ENCODE results near the gene CNPY2. TPM values are rescaled to one million over a fixed set of nuclear protein-coding genes. Genes with fewer than 3 reads are reported as not detected.
"Not testable (repeated sequence)": the region's sequence is repeated elsewhere in the genome, so short reads cannot be mapped to it uniquely, and the experiment has no call there.

Gene CNPY2
- total RNA-seq, 1 donor from 2014 or later, result 203 TPM

DNA sequence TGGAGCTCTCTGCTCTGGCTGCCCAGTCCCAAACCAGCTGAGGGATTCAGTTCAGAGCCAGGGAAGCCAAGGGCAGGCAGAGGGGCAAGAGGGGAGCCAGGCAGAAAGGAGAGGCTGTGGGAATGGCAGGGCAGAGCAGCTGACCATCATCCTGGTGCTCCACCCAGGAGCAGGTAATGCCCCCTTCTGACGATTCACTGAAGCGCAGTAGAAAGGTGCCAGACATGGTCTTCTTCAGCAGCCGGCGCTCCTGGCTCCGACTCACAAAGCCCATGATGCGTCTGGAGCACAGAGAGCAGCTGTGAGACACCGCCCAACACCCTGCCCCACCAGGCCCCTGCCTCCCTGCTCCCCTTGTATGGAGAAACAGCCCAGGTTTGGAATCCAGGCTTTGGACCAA lies 30.9 kb upstream of the CNPY2 start:
- H3K36me3 Mint-ChIP-seq (ENCODE audit: low read depth, unreplicated experiment), result peaks cover 46% of the 10 kb centered on the region
- H3K27me3 Mint-ChIP-seq (ENCODE audit: unreplicated experiment), result no peaks in the 10 kb centered on the region
- H3K27ac Mint-ChIP-seq (ENCODE audit: unreplicated experiment), result no peak overlapping the region
- H3K4me3 Mint-ChIP-seq (ENCODE audit: unreplicated experiment), result no peak overlapping the region
- no peaks in the 10 kb centered on the region for H3K9me3 Mint-ChIP-seq (ENCODE audit: unreplicated experiment)
- DNase-seq (ENCODE audit: low spot score), result no peak
- TF ChIP-seq CTCF (IDR thresholded peaks at IDR 0.05; ENCODE audit: unreplicated experiment), result no peak
- H3K4me1 Mint-ChIP-seq (ENCODE audit: unreplicated experiment), result peaks cover 13% of the 10 kb centered on the region

GRCh38 chr12:56342290-56342689 lies 26.5 kb upstream of the CNPY2 start:
- peaks cover 15% of the 10 kb centered on the region for H3K4me1 Mint-ChIP-seq (ENCODE audit: unreplicated experiment)
- not testable (repeated sequence) for H3K27ac Mint-ChIP-seq (ENCODE audit: unreplicated experiment); H3K9me3 Mint-ChIP-seq (ENCODE audit: unreplicated experiment); H3K4me3 Mint-ChIP-seq (ENCODE audit: unreplicated experiment); H3K27me3 Mint-ChIP-seq (ENCODE audit: unreplicated experiment); DNase-seq (ENCODE audit: low spot score)
- H3K36me3 Mint-ChIP-seq (ENCODE audit: low read depth, unreplicated experiment), result peaks cover 18% of the 10 kb centered on the region

DNA sequence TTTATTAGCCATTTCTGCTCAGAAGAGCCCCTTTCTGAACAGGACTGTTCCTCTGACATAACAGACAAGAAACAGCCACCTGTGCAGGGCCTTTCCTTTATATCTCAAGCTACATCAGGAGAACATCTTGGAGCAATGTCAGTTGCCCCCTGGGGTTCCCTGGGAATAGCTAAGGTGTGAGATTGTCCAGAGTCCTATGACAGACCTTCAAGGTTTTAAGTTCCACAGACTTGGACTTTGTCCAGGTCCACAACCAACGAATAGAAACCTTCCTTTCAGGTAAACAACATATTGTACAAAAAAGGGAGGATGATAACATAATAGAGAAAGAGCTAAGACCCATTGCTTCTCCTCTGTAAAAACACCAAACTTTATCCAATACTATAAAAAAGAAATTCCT lies 25.8 kb upstream of the CNPY2 start:
- Mint-ChIP-seq H3K36me3 (ENCODE audit: low read depth, unreplicated experiment) (peaks cover 18% of the 10 kb centered on the region), H3K27me3 (ENCODE audit: unreplicated experiment) (peaks cover 5% of the 10 kb centered on the region), H3K27ac (ENCODE audit: unreplicated experiment) (no peak overlapping the region), H3K4me3 (ENCODE audit: unreplicated experiment) (no peak overlapping the region), H3K9me3 (ENCODE audit: unreplicated experiment) (no peaks in the 10 kb centered on the region), H3K4me1 (ENCODE audit: unreplicated experiment) (peaks cover 18% of the 10 kb centered on the region)
- no peak for TF ChIP-seq CTCF (IDR thresholded peaks at IDR 0.05; ENCODE audit: unreplicated experiment)
- no peak for DNase-seq (ENCODE audit: low spot score)

DNA sequence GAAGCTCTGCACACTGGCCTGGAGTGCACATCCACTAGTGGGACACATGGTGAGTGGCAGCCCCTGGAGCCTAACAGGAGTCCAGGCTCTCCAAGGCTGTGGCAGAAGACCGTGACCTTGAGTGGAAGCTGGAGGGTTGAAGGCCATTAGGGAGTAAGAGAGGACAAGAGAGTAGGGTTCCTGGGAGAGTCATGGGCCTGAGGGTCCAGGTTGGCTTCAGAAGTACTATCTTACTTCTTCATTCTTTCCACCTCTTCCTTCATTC lies 23.3 kb upstream of the CNPY2 start:
- no peaks in the 10 kb centered on the region for H3K9me3 Mint-ChIP-seq (ENCODE audit: unreplicated experiment)
- H3K27me3 Mint-ChIP-seq (ENCODE audit: unreplicated experiment), result peaks cover 6% of the 10 kb centered on the region
- H3K4me1 Mint-ChIP-seq (ENCODE audit: unreplicated experiment), result peaks cover 21% of the 10 kb centered on the region
- peaks cover 8% of the 10 kb centered on the region for H3K36me3 Mint-ChIP-seq (ENCODE audit: low read depth, unreplicated experiment)
- no peak overlapping the region for H3K27ac Mint-ChIP-seq (ENCODE audit: unreplicated experiment)
- no peak for DNase-seq (ENCODE audit: low spot score)
- TF ChIP-seq CTCF (IDR thresholded peaks at IDR 0.05; ENCODE audit: unreplicated experiment), result no peak
- no peak overlapping the region for H3K4me3 Mint-ChIP-seq (ENCODE audit: unreplicated experiment)

- no peak for DNase-seq (ENCODE audit: low spot score)
- peaks cover 23% of the 10 kb centered on the region for H3K4me1 Mint-ChIP-seq (ENCODE audit: unreplicated experiment)
- H3K36me3 Mint-ChIP-seq (ENCODE audit: low read depth, unreplicated experiment), result peaks cover 8% of the 10 kb centered on the region
- H3K27me3 Mint-ChIP-seq (ENCODE audit: unreplicated experiment), result peaks cover 9% of the 10 kb centered on the region
- no peaks in the 10 kb centered on the region for H3K9me3 Mint-ChIP-seq (ENCODE audit: unreplicated experiment)
- H3K4me3 Mint-ChIP-seq (ENCODE audit: unreplicated experiment), result peak within 1 kb of the TSS; percentile 52
- TF ChIP-seq CTCF (IDR thresholded peaks at IDR 0.05; ENCODE audit: unreplicated experiment), result no peak
- peak within 1 kb of the TSS; percentile 65 for H3K27ac Mint-ChIP-seq (ENCODE audit: unreplicated experiment)
These were observed 22.7 kb upstream of the CNPY2 start, which contains the start of gene IL23A for GRCh38 chr12:56338308-56339157. Gene IL23A, plus strand, starts transcription at chr12:56338884. Its CDS starts 161 bp downstream, at chr12:56339045.
